ENCODE measurements around the gene C12orf57. TPM values are rescaled to one million over a fixed set of nuclear protein-coding genes. Genes with fewer than 3 reads are reported as not detected.

C12orf57 gene
- total RNA-seq, 1 experiment from 2014 or later = 158 TPM

DNA sequence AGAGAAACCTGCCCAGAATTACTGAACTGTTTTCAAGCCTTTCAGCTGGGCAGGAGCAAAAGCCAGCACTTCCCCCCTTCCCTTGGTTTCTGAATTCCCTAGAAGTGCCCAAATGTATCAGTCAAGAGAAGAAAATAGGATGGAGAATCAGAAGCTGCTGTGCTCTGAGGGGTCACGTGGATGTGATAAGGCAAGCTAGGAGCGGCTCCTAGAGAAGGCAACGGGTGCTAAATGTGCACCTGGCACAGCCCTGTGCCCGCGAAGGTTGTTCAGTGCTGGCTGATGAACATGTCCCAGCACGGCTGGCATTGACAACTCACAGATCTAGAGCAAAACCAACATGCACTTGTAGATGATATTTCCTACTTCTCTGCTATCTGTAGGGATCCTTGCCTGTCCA is 35.2 kb downstream of the C12orf57 start:
- CTCF ChIA-PET = interaction anchor here (1.2 kb wide), 1 partner anchor 14 kb away, joined by 4 read pairs; no protein-coding TSS in a partner anchor
- Mint-ChIP-seq H3K36me3 (peaks cover 65% of the 10 kb centered on the region), H3K27ac (peak overlapping the region; percentile 76; the same call in 1 of the 2 replicates), H3K9me3 (no peaks in the 10 kb centered on the region), H3K27me3 (ENCODE audit: low read depth) (no peaks in the 10 kb centered on the region), H3K4me1 (peaks cover 12% of the 10 kb centered on the region), H3K4me3 (no peak overlapping the region)
- POLR2A ChIA-PET = no interaction called here
- ATAC-seq (no peak), DNase-seq (ENCODE audit: low spot score) (no peak)
- TF ChIP-seq NR1H2 (CRISPR knock-in tag; IDR thresholded peaks at IDR 0.05) (no peak), FOXP1 (CRISPR knock-in tag; IDR thresholded peaks at IDR 0.05; ENCODE audit: borderline replicate concordance) (no peak), ELF4 (CRISPR knock-in tag; IDR thresholded peaks at IDR 0.05; ENCODE audit: low read depth) (no peak), ZNF423 (CRISPR knock-in tag; IDR thresholded peaks at IDR 0.05) (no peak), NR2C2 (CRISPR knock-in tag; IDR thresholded peaks at IDR 0.05) (no peak), TP53 (CRISPR knock-in tag; IDR thresholded peaks at IDR 0.05) (no peak)
- TF ChIP-seq, protein P1, sequence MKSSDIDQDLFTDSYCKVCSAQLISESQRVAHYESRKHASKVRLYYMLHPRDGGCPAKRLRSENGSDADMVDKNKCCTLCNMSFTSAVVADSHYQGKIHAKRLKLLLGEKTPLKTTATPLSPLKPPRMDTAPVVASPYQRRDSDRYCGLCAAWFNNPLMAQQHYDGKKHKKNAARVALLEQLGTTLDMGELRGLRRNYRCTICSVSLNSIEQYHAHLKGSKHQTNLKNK (CRISPR knock-in tag; IDR thresholded peaks at IDR 0.05) = no peak
- TF ChIP-seq, protein P2, sequence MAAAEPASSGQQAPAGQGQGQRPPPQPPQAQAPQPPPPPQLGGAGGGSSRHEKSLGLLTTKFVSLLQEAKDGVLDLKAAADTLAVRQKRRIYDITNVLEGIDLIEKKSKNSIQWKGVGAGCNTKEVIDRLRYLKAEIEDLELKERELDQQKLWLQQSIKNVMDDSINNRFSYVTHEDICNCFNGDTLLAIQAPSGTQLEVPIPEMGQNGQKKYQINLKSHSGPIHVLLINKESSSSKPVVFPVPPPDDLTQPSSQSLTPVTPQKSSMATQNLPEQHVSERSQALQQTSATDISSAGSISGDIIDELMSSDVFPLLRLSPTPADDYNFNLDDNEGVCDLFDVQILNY (CRISPR knock-in tag; IDR thresholded peaks at IDR 0.05) = no peak
- TF ChIP-seq, protein P3, sequence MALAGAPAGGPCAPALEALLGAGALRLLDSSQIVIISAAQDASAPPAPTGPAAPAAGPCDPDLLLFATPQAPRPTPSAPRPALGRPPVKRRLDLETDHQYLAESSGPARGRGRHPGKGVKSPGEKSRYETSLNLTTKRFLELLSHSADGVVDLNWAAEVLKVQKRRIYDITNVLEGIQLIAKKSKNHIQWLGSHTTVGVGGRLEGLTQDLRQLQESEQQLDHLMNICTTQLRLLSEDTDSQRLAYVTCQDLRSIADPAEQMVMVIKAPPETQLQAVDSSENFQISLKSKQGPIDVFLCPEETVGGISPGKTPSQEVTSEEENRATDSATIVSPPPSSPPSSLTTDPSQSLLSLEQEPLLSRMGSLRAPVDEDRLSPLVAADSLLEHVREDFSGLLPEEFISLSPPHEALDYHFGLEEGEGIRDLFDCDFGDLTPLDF (CRISPR knock-in tag; IDR thresholded peaks at IDR 0.05) = no peak

DNA sequence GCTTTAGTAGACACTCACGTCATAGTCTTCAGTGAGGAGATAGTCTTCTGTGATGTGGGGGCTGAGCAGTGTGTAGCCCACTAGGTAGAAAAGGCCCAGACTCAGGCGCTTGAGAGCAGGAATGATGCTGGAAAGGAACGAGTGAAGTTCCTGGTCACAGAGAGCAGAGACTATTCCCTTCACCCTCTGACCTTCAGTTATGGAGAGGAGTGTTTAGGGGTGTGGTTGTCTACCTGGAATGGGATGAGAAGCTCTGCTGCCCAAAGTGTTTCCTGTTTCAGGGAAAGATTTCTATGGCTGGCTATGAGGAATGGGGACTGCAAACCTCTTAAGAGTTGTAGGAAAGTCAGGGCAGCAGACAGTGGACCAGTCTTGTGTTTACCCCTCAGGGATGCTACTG is 35.6 kb downstream of the C12orf57 start:
- Mint-ChIP-seq H3K27me3 (ENCODE audit: low read depth) (no peaks in the 10 kb centered on the region), H3K27ac (peak overlapping the region; percentile 76; the same call in 1 of the 2 replicates), H3K36me3 (peaks cover 61% of the 10 kb centered on the region), H3K4me3 (no peak overlapping the region), H3K9me3 (no peaks in the 10 kb centered on the region), H3K4me1 (peaks cover 12% of the 10 kb centered on the region)
- POLR2A ChIA-PET = no interaction called here
- CTCF ChIA-PET = interaction anchor here (1.2 kb wide), 1 partner anchor 15 kb away, joined by 4 read pairs; no protein-coding TSS in a partner anchor
- no peak for DNase-seq (ENCODE audit: low spot score)
- ATAC-seq = no peak
- TF ChIP-seq ESRRA (CRISPR knock-in tag; IDR thresholded peaks at IDR 0.05; ENCODE audit: borderline replicate concordance) (no peak), ELF4 (CRISPR knock-in tag; IDR thresholded peaks at IDR 0.05; ENCODE audit: low read depth) (no peak), PRRX2 (CRISPR knock-in tag; IDR thresholded peaks at IDR 0.05) (no peak), NFYB (CRISPR knock-in tag; conservative IDR thresholded peaks at IDR 0.05; ENCODE audit: low read depth) (no peak), JUN (CRISPR knock-in tag; IDR thresholded peaks at IDR 0.05) (no peak), JAZF1 (CRISPR knock-in tag; IDR thresholded peaks at IDR 0.05) (no peak), CBFB (CRISPR knock-in tag; IDR thresholded peaks at IDR 0.05; ENCODE audit: low read depth) (no peak)
- TF ChIP-seq, protein P4, sequence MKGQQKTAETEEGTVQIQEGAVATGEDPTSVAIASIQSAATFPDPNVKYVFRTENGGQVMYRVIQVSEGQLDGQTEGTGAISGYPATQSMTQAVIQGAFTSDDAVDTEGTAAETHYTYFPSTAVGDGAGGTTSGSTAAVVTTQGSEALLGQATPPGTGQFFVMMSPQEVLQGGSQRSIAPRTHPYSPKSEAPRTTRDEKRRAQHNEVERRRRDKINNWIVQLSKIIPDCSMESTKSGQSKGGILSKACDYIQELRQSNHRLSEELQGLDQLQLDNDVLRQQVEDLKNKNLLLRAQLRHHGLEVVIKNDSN (CRISPR knock-in tag; IDR thresholded peaks at IDR 0.05) = no peak
- TF ChIP-seq, protein P5, sequence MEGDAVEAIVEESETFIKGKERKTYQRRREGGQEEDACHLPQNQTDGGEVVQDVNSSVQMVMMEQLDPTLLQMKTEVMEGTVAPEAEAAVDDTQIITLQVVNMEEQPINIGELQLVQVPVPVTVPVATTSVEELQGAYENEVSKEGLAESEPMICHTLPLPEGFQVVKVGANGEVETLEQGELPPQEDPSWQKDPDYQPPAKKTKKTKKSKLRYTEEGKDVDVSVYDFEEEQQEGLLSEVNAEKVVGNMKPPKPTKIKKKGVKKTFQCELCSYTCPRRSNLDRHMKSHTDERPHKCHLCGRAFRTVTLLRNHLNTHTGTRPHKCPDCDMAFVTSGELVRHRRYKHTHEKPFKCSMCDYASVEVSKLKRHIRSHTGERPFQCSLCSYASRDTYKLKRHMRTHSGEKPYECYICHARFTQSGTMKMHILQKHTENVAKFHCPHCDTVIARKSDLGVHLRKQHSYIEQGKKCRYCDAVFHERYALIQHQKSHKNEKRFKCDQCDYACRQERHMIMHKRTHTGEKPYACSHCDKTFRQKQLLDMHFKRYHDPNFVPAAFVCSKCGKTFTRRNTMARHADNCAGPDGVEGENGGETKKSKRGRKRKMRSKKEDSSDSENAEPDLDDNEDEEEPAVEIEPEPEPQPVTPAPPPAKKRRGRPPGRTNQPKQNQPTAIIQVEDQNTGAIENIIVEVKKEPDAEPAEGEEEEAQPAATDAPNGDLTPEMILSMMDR (IDR thresholded peaks at IDR 0.05) = no peak
- TF ChIP-seq, protein P6, sequence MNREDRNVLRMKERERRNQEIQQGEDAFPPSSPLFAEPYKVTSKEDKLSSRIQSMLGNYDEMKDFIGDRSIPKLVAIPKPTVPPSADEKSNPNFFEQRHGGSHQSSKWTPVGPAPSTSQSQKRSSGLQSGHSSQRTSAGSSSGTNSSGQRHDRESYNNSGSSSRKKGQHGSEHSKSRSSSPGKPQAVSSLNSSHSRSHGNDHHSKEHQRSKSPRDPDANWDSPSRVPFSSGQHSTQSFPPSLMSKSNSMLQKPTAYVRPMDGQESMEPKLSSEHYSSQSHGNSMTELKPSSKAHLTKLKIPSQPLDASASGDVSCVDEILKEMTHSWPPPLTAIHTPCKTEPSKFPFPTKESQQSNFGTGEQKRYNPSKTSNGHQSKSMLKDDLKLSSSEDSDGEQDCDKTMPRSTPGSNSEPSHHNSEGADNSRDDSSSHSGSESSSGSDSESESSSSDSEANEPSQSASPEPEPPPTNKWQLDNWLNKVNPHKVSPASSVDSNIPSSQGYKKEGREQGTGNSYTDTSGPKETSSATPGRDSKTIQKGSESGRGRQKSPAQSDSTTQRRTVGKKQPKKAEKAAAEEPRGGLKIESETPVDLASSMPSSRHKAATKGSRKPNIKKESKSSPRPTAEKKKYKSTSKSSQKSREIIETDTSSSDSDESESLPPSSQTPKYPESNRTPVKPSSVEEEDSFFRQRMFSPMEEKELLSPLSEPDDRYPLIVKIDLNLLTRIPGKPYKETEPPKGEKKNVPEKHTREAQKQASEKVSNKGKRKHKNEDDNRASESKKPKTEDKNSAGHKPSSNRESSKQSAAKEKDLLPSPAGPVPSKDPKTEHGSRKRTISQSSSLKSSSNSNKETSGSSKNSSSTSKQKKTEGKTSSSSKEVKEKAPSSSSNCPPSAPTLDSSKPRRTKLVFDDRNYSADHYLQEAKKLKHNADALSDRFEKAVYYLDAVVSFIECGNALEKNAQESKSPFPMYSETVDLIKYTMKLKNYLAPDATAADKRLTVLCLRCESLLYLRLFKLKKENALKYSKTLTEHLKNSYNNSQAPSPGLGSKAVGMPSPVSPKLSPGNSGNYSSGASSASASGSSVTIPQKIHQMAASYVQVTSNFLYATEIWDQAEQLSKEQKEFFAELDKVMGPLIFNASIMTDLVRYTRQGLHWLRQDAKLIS (CRISPR knock-in tag; IDR thresholded peaks at IDR 0.05; ENCODE audit: borderline replicate concordance) = no peak
- TF ChIP-seq, protein P7, sequence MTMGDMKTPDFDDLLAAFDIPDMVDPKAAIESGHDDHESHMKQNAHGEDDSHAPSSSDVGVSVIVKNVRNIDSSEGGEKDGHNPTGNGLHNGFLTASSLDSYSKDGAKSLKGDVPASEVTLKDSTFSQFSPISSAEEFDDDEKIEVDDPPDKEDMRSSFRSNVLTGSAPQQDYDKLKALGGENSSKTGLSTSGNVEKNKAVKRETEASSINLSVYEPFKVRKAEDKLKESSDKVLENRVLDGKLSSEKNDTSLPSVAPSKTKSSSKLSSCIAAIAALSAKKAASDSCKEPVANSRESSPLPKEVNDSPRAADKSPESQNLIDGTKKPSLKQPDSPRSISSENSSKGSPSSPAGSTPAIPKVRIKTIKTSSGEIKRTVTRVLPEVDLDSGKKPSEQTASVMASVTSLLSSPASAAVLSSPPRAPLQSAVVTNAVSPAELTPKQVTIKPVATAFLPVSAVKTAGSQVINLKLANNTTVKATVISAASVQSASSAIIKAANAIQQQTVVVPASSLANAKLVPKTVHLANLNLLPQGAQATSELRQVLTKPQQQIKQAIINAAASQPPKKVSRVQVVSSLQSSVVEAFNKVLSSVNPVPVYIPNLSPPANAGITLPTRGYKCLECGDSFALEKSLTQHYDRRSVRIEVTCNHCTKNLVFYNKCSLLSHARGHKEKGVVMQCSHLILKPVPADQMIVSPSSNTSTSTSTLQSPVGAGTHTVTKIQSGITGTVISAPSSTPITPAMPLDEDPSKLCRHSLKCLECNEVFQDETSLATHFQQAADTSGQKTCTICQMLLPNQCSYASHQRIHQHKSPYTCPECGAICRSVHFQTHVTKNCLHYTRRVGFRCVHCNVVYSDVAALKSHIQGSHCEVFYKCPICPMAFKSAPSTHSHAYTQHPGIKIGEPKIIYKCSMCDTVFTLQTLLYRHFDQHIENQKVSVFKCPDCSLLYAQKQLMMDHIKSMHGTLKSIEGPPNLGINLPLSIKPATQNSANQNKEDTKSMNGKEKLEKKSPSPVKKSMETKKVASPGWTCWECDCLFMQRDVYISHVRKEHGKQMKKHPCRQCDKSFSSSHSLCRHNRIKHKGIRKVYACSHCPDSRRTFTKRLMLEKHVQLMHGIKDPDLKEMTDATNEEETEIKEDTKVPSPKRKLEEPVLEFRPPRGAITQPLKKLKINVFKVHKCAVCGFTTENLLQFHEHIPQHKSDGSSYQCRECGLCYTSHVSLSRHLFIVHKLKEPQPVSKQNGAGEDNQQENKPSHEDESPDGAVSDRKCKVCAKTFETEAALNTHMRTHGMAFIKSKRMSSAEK (CRISPR knock-in tag; IDR thresholded peaks at IDR 0.05; ENCODE audit: borderline replicate concordance) = no peak
- TF ChIP-seq, protein P8, sequence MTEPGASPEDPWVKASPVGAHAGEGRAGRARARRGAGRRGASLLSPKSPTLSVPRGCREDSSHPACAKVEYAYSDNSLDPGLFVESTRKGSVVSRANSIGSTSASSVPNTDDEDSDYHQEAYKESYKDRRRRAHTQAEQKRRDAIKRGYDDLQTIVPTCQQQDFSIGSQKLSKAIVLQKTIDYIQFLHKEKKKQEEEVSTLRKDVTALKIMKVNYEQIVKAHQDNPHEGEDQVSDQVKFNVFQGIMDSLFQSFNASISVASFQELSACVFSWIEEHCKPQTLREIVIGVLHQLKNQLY (CRISPR knock-in tag; IDR thresholded peaks at IDR 0.05) = no peak
- TF ChIP-seq, protein P2 (CRISPR knock-in tag; IDR thresholded peaks at IDR 0.05) = no peak
